ENCODE data around the gene ASIC1. TPM values are rescaled to one million over a fixed set of nuclear protein-coding genes. Genes with fewer than 3 reads are reported as not detected.
A peak's percentile ranks its signal among the peaks of the same experiment; 100 is the strongest.

The ASIC1 gene
- total and polyA plus RNA-seq, 2 of the 13 experiments (the other 11 are each of a cell fraction or from before 2014, with no cell fraction given) = 0.44 to 1.5 TPM

GRCh38 chr12:50110762-50111351 is 53.5 kb downstream of the ASIC1 start (continued):
- TF ChIP-seq, protein P1, sequence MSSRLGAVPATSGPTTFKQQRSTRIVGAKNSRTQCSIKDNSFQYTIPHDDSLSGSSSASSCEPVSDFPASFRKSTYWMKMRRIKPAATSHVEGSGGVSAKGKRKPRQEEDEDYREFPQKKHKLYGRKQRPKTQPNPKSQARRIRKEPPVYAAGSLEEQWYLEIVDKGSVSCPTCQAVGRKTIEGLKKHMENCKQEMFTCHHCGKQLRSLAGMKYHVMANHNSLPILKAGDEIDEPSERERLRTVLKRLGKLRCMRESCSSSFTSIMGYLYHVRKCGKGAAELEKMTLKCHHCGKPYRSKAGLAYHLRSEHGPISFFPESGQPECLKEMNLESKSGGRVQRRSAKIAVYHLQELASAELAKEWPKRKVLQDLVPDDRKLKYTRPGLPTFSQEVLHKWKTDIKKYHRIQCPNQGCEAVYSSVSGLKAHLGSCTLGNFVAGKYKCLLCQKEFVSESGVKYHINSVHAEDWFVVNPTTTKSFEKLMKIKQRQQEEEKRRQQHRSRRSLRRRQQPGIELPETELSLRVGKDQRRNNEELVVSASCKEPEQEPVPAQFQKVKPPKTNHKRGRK (CRISPR knock-in tag; IDR thresholded peaks at IDR 0.05) = no peak
- TF ChIP-seq RBAK (CRISPR knock-in tag; IDR thresholded peaks at IDR 0.05) = no peak
- no peak for TF ChIP-seq MTA3 (CRISPR knock-in tag; IDR thresholded peaks at IDR 0.05)
- no peak for TF ChIP-seq HOXD1 (CRISPR knock-in tag; IDR thresholded peaks at IDR 0.05)
- no peak for TF ChIP-seq FOXK1 (CRISPR knock-in tag; IDR thresholded peaks at IDR 0.05; ENCODE audit: borderline replicate concordance, low read depth)
- no peak for TF ChIP-seq SMAD9 (CRISPR knock-in tag; IDR thresholded peaks at IDR 0.05)
- no peak for TF ChIP-seq SMC3 (IDR thresholded peaks at IDR 0.05; ENCODE audit: low read length)
- TF ChIP-seq BCL6 (CRISPR knock-in tag; IDR thresholded peaks at IDR 0.05) = no peak
- TF ChIP-seq LCORL (IDR thresholded peaks at IDR 0.05) = no peak
- TF ChIP-seq LCORL (CRISPR knock-in tag; IDR thresholded peaks at IDR 0.05) = no peak
- TF ChIP-seq ZFP36L1 (CRISPR knock-in tag; IDR thresholded peaks at IDR 0.05) = 0 out of 2 replicates have a peak, but pooled peaks have one; percentile 14
- no peak; the same call in 1 of the 2 replicates for TF ChIP-seq KLF6 (CRISPR knock-in tag; IDR thresholded peaks at IDR 0.05)
- no peak for TF ChIP-seq ZNF749 (CRISPR knock-in tag; IDR thresholded peaks at IDR 0.05; ENCODE audit: borderline replicate concordance)
- TF ChIP-seq PAF1 (CRISPR knock-in tag; IDR thresholded peaks at IDR 0.05) = no peak
- TF ChIP-seq ZNF274 (CRISPR knock-in tag; IDR thresholded peaks at IDR 0.05) = no peak
- no peak for TF ChIP-seq ZNF124 (CRISPR knock-in tag; IDR thresholded peaks at IDR 0.05)
- TF ChIP-seq ZNF605 (CRISPR knock-in tag; IDR thresholded peaks at IDR 0.05) = no peak
- TF ChIP-seq NCOA1 (CRISPR knock-in tag; IDR thresholded peaks at IDR 0.05) = no peak
- TF ChIP-seq GTF2F1 (IDR thresholded peaks at IDR 0.05; ENCODE audit: low read length) = no peak
- TF ChIP-seq ZNF646 (CRISPR knock-in tag; IDR thresholded peaks at IDR 0.05) = no peak
- TF ChIP-seq, protein P2, sequence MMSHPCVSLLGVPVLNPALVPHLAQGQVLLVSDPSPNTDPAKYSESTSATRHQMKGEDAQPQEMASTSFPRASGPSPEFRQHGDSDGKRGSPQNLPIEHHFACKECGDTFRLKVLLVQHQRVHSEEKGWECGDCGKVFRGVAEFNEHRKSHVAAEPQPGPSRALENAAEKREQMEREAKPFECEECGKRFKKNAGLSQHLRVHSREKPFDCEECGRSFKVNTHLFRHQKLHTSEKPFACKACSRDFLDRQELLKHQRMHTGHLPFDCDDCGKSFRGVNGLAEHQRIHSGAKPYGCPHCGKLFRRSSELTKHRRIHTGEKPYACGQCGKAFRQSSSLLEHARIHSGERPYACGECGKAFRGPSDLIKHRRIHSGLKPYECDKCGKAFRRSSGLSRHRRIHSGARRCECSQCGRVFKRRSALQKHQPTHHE (CRISPR knock-in tag; IDR thresholded peaks at IDR 0.05; ENCODE audit: borderline replicate concordance) = no peak; the same call in 1 of the 2 replicates
- TF ChIP-seq, protein P3, sequence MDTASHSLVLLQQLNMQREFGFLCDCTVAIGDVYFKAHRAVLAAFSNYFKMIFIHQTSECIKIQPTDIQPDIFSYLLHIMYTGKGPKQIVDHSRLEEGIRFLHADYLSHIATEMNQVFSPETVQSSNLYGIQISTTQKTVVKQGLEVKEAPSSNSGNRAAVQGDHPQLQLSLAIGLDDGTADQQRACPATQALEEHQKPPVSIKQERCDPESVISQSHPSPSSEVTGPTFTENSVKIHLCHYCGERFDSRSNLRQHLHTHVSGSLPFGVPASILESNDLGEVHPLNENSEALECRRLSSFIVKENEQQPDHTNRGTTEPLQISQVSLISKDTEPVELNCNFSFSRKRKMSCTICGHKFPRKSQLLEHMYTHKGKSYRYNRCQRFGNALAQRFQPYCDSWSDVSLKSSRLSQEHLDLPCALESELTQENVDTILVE (CRISPR knock-in tag; IDR thresholded peaks at IDR 0.05) = no peak
- peak; percentile 20; the same call in 1 of the 2 replicates for TF ChIP-seq DMAP1 (CRISPR knock-in tag; IDR thresholded peaks at IDR 0.05)

Measured in HepG2 (cell line).